Endothelial cell (in vitro differentiated cells): ENCODE measurements around the gene SP5. TPM values are rescaled to one million over a fixed set of nuclear protein-coding genes. Genes with fewer than 3 reads are reported as not detected.

ENCODE experiments used
- DNase-seq: peaks from one replicate; pipeline ENCODE4 v3.0.0; 2021; ENCODE audit warnings: low spot score
- H3K27ac Mint-ChIP-seq: one replicate; pipeline ENCODE4 v1.8.0; 2021; ENCODE audit warnings: mixed read lengths, inconsistent platforms; ENCODE audit not compliant: unreplicated experiment
- H3K27me3 Mint-ChIP-seq: one replicate; pipeline ENCODE4 v1.8.0; 2021; ENCODE audit warnings: mild to moderate bottlenecking, moderate library complexity, mixed read lengths, inconsistent platforms; ENCODE audit not compliant: unreplicated experiment
- H3K36me3 Mint-ChIP-seq: one replicate; pipeline ENCODE4 v1.8.0; 2021; ENCODE audit warnings: mild to moderate bottlenecking, low read depth, mixed read lengths, inconsistent platforms; ENCODE audit not compliant: unreplicated experiment
- H3K4me1 Mint-ChIP-seq: one replicate; pipeline ENCODE4 v1.8.0; 2021; ENCODE audit warnings: mild to moderate bottlenecking, mixed read lengths, inconsistent platforms; ENCODE audit not compliant: unreplicated experiment
- H3K4me3 Mint-ChIP-seq: one replicate; pipeline ENCODE4 v1.8.0; 2021; ENCODE audit warnings: mild to moderate bottlenecking, mixed read lengths, inconsistent platforms; ENCODE audit not compliant: unreplicated experiment
- H3K9me3 Mint-ChIP-seq: one replicate; pipeline ENCODE4 v1.8.0; 2021; ENCODE audit warnings: mixed read lengths, inconsistent platforms; ENCODE audit not compliant: unreplicated experiment
- CTCF ChIP-seq: fragments of 200-600 bp; sonication (generic); IDR thresholded peaks from one replicate; pipeline ENCODE4 v1.5.0; 2021; ENCODE audit warnings: antibody characterized with exemption; ENCODE audit not compliant: unreplicated experiment
- total RNA-seq: library from RNA; stranded (reverse); fragmentation: NEBNext Ultra II Directional; extraction: Animal tissue kit (Norgen Biotek cat#: 25700); gene quantifications from one replicate; pipeline ENCODE4 v1.2.1, GENCODE V29; 2021; ENCODE audit not compliant: unreplicated experiment

Gene SP5
- total RNA-seq, 1 donor from 2014 or later = 9.3 TPM

GRCh38 chr2:170689481-170689880 is 25.7 kb upstream of the SP5 start:
- no peaks in the 10 kb centered on the region for H3K9me3 Mint-ChIP-seq
- no peaks in the 10 kb centered on the region for H3K36me3 Mint-ChIP-seq
- DNase-seq = no peak
- no peak overlapping the region for H3K27ac Mint-ChIP-seq
- no peak for TF ChIP-seq CTCF
- H3K27me3 Mint-ChIP-seq = no peaks in the 10 kb centered on the region
- no peaks in the 10 kb centered on the region for H3K4me1 Mint-ChIP-seq
- no peak overlapping the region for H3K4me3 Mint-ChIP-seq

GRCh38 chr2:170690640-170691039 is 24.5 kb upstream of the SP5 start:
- H3K4me3 Mint-ChIP-seq = no peak overlapping the region
- DNase-seq = no peak
- H3K36me3 Mint-ChIP-seq = no peaks in the 10 kb centered on the region
- peaks cover 3% of the 10 kb centered on the region for H3K27me3 Mint-ChIP-seq
- TF ChIP-seq CTCF = no peak
- H3K27ac Mint-ChIP-seq = no peak overlapping the region
- no peaks in the 10 kb centered on the region for H3K9me3 Mint-ChIP-seq
- peaks cover 4% of the 10 kb centered on the region for H3K4me1 Mint-ChIP-seq

GRCh38 chr2:170694316-170694715 is 20.8 kb upstream of the SP5 start:
- H3K27me3 Mint-ChIP-seq = peaks cover 3% of the 10 kb centered on the region
- no peak overlapping the region for H3K27ac Mint-ChIP-seq
- H3K4me1 Mint-ChIP-seq = peaks cover 8% of the 10 kb centered on the region
- no peak overlapping the region for H3K4me3 Mint-ChIP-seq
- no peak for DNase-seq
- no peaks in the 10 kb centered on the region for H3K36me3 Mint-ChIP-seq
- H3K9me3 Mint-ChIP-seq = no peaks in the 10 kb centered on the region
- no peak for TF ChIP-seq CTCF

- Mint-ChIP-seq H3K36me3 (no peaks in the 10 kb centered on the region), H3K4me3 (no peak overlapping the region), H3K9me3 (no peaks in the 10 kb centered on the region), H3K4me1 (peaks cover 8% of the 10 kb centered on the region), H3K27ac (no peak overlapping the region), H3K27me3 (peaks cover 3% of the 10 kb centered on the region)
- TF ChIP-seq CTCF = no peak
- no peak for DNase-seq
These were observed 19.4 kb upstream of the SP5 start for GRCh38 chr2:170695521-170696410.

GRCh38 chr2:170696948-170697347 is 18.2 kb upstream of the SP5 start:
- no peaks in the 10 kb centered on the region for H3K9me3 Mint-ChIP-seq
- peaks cover 3% of the 10 kb centered on the region for H3K27me3 Mint-ChIP-seq
- no peak overlapping the region for H3K4me3 Mint-ChIP-seq
- TF ChIP-seq CTCF = no peak
- no peaks in the 10 kb centered on the region for H3K36me3 Mint-ChIP-seq
- no peak for DNase-seq
- no peak overlapping the region for H3K27ac Mint-ChIP-seq
- peaks cover 8% of the 10 kb centered on the region for H3K4me1 Mint-ChIP-seq
